ENCODE measurements around the gene CARD18. TPM values are rescaled to one million over a fixed set of nuclear protein-coding genes. Genes with fewer than 3 reads are reported as not detected.

CARD18 gene
- total RNA-seq = not detected in 2 replicates
- polyA plus RNA-seq (2012) = not detected

GRCh38 chr11:105139669-105140068 lies at the start of gene CARD18:
TSS of gene CARD18 (minus strand) at chr11:105139769. CDS start at chr11:105139726, 43 bp downstream.
- no peak for DNase-seq (ENCODE audit: low read depth)

- DNase-seq (ENCODE audit: low read depth) = no peak
Observed at GRCh38 chr11:105183987-105184386, 44.4 kb upstream of the CARD18 start.

GRCh38 chr11:105183426-105183825 lies 43.9 kb upstream of the CARD18 start:
- no peak for DNase-seq (ENCODE audit: low read depth)

GRCh38 chr11:105181521-105181920 lies 42.0 kb upstream of the CARD18 start:
- peak; percentile 3 for DNase-seq (ENCODE audit: low read depth)

- DNase-seq (ENCODE audit: low read depth) = peak; percentile 84
Observed at GRCh38 chr11:105181100-105181499, 41.5 kb upstream of the CARD18 start.

GRCh38 chr11:105179542-105180278 lies 40.1 kb upstream of the CARD18 start:
- peak; percentile 52 for DNase-seq (ENCODE audit: low read depth)

- DNase-seq (ENCODE audit: low read depth) = peak; percentile 79
Observed at GRCh38 chr11:105177658-105178057, 38.1 kb upstream of the CARD18 start.

- no peak for DNase-seq (ENCODE audit: low read depth)
Observed at GRCh38 chr11:105168457-105168856, 28.9 kb upstream of the CARD18 start.

- no peak for DNase-seq (ENCODE audit: low read depth)
Observed at GRCh38 chr11:105167244-105167643, 27.7 kb upstream of the CARD18 start.

- DNase-seq (ENCODE audit: low read depth) = no peak
Observed at GRCh38 chr11:105164208-105164607, 24.6 kb upstream of the CARD18 start.

GRCh38 chr11:105162506-105162905 lies 22.9 kb upstream of the CARD18 start:
- DNase-seq (ENCODE audit: low read depth) = no peak

GRCh38 chr11:105158436-105158835 lies 18.9 kb upstream of the CARD18 start:
- DNase-seq (ENCODE audit: low read depth) = no peak

GRCh38 chr11:105156720-105157119 lies 17.2 kb upstream of the CARD18 start:
- DNase-seq (ENCODE audit: low read depth) = no peak

- no peak for DNase-seq (ENCODE audit: low read depth)
Observed at GRCh38 chr11:105156231-105156630, 16.7 kb upstream of the CARD18 start.

- no peak for DNase-seq (ENCODE audit: low read depth)
Observed at GRCh38 chr11:105155679-105156078, 16.1 kb upstream of the CARD18 start.

GRCh38 chr11:105153392-105153791 lies 13.8 kb upstream of the CARD18 start:
- DNase-seq (ENCODE audit: low read depth) = no peak

GRCh38 chr11:105152560-105152959 lies 13.0 kb upstream of the CARD18 start:
- peak; percentile 35 for DNase-seq (ENCODE audit: low read depth)

- no peak for DNase-seq (ENCODE audit: low read depth)
Observed at GRCh38 chr11:105152021-105152512, 12.5 kb upstream of the CARD18 start.

GRCh38 chr11:105149477-105149876 lies 9.9 kb upstream of the CARD18 start:
- no peak for DNase-seq (ENCODE audit: low read depth)

- DNase-seq (ENCODE audit: low read depth) = no peak
Observed at GRCh38 chr11:105148241-105148640, 8.7 kb upstream of the CARD18 start.

- no peak for DNase-seq (ENCODE audit: low read depth)
Observed at GRCh38 chr11:105144887-105145286, 5.3 kb upstream of the CARD18 start.

GRCh38 chr11:105142167-105142566 lies 2.6 kb upstream of the CARD18 start:
- DNase-seq (ENCODE audit: low read depth) = no peak

- DNase-seq (ENCODE audit: low read depth) = peak; percentile 7
Observed at GRCh38 chr11:105137286-105137685, 2.3 kb downstream of the CARD18 start.

All from myocyte (in vitro differentiated cells).